Forelimb muscle (tissue), 1 donor: ENCODE results near the gene CPNE8. TPM values are rescaled to one million over a fixed set of nuclear protein-coding genes. Genes with fewer than 3 reads are reported as not detected.

Experiments used
- DNase-seq: peaks from one replicate; pipeline ENCODE4 v3.0.0-alpha.2; 2013; ENCODE audit warnings: low read depth
- polyA plus RNA-seq: library from polyadenylated mRNA; unstranded; fragments of 120-200 nt; gene quantifications from one replicate; pipeline ENCODE4 v1.2.1, GENCODE V29; 2013; ENCODE audit not compliant: insufficient read length

CPNE8 gene
- polyA plus RNA-seq, 1 donor = 6.4 TPM

- DNase-seq = no peak
Measured at GRCh38 chr12:38895446-38895845, 9.9 kb downstream of the CPNE8 start.

DNA sequence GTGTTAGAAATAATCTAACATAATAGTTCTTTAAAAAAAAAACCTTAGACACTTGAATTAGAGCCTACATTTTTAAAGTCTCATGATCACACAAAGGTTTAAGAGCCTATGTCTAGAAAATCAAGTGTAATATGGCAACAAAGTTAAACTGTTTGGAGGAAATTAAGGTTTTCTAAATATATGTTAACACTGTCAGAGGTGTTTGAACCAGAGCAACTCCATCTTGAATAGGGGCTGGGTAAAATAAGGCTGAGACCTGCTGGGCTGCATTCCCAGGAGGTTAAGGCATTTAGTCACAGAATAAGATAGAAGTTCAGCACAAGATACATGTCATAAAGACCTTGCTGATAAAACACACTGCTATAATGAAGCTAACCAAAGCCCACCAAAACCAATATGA, 12.4 kb downstream of the CPNE8 start:
- no peak for DNase-seq

- DNase-seq = no peak
Measured at GRCh38 chr12:38892087-38892786, 13.2 kb downstream of the CPNE8 start.

DNA sequence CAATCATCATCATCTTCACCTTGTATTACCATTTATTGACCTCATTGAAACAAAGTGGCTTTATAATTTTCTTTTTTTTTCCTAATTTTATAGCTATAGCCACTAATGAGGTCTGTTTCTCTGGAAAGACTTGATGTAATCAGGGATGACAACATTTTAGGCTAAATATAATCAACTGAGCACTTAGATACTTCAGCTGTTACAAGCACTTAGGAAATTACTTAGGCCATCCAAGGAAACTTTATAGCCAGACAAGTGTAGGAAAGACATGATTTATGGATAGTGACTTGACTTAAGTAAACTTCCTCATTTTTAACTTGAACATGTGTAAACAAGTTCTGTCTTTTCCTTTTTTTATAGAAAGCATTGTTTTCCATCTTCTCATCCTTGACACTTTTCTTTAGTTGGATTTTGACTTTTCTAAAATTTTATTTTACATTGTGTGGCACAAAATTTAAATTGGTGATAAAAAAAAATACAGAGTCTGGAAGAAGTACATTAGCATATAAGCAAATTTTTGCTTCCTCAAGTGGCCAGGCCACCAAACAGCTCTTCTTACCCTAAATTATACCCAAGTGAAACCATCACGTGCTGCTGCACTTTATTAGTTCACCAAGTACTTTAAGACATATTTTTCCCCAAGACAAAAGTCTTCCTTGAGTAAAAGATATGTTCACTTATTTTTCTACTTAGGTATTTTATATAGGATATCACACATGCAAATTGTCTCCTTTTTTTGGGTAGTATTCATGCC, 15.1 kb downstream of the CPNE8 start:
- no peak for DNase-seq

DNA sequence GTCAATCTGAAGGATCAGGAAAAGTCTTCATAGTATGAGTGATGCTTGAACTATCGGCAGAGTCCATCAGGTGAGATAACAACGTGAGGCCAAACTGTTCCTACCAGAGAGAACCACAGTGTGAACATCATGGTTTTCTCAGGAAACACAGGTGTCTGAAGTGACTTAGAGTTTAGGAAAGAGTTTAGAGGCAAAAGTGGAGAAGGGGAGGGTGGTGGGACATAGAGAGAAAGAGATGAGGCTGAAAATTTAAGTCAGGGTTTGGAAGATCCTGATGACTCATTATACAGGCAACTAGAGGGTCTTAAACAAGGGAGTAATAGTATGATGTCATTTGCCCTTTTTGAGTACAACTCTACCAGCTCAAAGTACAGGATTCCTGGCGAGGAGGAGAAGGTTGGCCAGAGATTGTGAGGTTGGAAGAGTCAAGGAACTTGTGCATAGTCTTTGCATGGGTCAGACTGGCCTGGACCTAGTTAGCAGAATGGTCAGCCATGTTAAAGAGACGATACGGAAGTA, 16.0 kb downstream of the CPNE8 start:
- DNase-seq = no peak

- no peak for DNase-seq
Measured at GRCh38 chr12:38887770-38888169, 17.6 kb downstream of the CPNE8 start.

DNA sequence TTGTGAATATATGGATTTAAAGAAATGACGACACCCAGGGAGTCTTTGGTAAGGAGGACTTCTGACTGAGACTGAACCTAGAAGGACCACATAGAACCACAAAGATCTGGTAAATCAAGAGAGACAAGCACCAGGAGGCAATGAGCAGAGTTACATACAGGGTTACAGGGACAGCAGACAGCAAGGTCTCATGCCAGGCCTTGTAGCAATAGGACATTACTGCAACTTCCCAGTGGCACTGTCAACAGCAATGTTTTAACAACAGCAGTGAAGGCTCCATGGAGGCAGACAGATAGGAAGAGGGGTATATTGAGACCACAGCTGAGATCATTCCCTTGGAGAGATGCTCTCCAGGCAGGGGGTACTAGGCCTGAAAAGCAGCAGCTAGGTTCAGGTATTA, 18.5 kb downstream of the CPNE8 start:
- no peak for DNase-seq

- no peak for DNase-seq
Measured at GRCh38 chr12:38886064-38886463, 19.3 kb downstream of the CPNE8 start.

DNA sequence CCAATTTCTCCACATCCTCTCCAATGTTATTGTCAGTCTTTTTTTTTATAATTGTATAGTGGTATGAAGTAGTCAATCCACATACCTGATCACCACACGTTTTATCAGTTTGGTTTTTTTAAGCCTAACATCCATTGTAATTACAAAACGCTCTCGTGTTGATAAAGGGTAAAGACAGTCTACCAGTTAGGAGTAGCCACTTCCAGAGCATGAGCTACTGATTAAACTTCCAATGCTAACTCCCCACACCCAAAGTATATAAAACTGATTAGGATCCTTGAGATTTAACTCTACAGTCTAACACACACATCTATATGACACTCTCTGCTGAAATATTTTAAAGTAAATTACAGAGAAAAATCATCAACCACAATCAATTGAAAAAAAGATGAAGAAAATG, 20.7 kb downstream of the CPNE8 start:
- DNase-seq = no peak

GRCh38 chr12:38883629-38884134, 21.7 kb downstream of the CPNE8 start:
- no peak for DNase-seq

GRCh38 chr12:38880288-38880687, 25.1 kb downstream of the CPNE8 start:
- DNase-seq = no peak

- DNase-seq = no peak
Measured at GRCh38 chr12:38878986-38879385, 26.4 kb downstream of the CPNE8 start.

DNA sequence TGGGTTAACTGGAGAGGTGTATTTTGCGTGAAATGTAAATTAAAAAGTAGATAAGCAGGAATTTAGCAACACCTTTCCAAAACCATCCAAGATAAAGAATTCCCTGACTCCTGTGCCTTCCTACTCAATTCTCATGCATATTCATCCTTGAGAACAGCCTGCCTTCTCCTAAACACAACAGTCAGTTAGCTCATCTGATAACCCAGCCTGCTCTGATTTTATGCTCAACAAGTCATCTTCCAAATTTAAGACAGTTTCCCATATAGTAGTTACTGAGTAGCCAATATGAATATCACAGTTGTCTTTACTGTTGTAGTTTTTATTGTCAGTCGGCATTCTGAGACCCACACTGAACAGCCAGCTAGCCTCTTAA, 27.1 kb downstream of the CPNE8 start:
- no peak for DNase-seq

GRCh38 chr12:38875586-38876228, 29.7 kb downstream of the CPNE8 start:
- DNase-seq = no peak

- no peak for DNase-seq
Measured at GRCh38 chr12:38872561-38872960, 32.8 kb downstream of the CPNE8 start.

DNA sequence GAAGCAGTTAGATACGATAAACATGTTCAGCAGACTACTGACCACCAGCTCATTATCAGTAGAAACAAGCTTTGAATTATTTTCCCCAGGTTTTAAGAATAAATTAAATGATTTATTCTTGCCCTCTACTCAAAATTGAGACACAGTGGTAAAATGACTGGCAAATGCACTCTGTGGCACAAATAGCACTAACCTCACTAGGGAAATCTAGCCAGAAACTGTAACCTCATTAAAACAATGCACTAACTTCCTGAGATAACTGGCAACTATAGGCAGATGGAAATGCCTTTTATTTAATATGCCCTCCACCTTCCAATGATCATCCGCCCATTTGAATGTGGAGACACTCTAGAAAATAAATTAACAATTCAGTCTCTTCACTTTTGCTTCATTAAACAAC, 33.2 kb downstream of the CPNE8 start:
- no peak for DNase-seq

DNA sequence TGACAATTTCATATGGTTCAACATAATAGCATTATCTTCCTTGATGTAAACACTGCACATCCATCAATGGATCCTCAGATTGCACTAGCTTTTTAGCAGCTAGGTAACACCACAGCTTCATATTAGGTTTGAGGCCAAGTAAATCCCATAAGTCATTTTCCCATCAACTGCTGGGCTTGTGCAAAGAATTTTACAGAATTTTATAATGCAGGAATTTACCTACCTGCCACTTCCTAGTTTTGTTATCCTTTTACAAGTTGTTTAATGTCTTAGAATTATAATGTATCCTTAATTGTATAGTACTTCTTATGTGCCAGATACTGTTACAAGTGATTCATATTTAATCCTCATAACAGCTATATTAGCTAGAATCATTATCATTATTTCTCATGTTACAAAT, 36.4 kb downstream of the CPNE8 start:
- no peak for DNase-seq

DNA sequence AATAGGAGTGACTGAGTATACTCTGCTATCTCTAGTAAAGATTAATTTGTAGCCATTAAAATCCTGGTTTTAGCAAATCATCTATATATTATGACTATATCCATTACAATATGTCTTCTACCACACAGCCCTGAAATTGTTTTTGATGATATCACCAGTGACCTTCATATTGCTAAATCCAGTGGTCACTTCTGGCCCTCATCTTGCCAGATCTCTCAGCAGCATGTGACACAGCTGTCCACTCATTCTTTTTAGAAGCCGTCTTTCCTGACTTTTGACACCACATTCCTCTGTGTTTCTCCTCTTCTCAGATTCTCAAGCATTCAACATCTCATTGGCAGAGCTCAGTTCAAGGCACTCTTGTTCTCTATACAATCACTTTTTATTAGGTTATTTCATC, 54.9 kb downstream of the CPNE8 start:
- DNase-seq = no peak

DNA sequence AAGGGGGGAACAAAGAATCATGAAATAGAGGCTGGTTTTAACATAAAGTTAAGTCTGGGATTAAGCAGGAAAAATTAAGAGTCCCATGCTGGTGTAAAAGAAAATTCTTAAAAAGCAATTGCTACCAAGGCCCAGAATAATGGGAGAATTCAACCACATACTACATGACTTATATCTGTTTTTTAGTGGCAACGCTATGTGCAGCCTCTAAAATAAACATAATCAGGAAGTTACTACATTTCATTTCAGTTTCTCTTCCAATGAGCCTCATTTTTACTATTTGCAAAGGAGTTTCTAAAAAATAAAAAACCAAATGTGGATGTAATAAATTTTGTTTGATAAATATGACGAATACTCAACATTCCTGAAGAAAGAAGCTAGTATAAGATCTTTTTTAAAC, 58.1 kb downstream of the CPNE8 start:
- DNase-seq = no peak

GRCh38 chr12:38844267-38844666, 61.1 kb downstream of the CPNE8 start:
- no peak for DNase-seq

DNA sequence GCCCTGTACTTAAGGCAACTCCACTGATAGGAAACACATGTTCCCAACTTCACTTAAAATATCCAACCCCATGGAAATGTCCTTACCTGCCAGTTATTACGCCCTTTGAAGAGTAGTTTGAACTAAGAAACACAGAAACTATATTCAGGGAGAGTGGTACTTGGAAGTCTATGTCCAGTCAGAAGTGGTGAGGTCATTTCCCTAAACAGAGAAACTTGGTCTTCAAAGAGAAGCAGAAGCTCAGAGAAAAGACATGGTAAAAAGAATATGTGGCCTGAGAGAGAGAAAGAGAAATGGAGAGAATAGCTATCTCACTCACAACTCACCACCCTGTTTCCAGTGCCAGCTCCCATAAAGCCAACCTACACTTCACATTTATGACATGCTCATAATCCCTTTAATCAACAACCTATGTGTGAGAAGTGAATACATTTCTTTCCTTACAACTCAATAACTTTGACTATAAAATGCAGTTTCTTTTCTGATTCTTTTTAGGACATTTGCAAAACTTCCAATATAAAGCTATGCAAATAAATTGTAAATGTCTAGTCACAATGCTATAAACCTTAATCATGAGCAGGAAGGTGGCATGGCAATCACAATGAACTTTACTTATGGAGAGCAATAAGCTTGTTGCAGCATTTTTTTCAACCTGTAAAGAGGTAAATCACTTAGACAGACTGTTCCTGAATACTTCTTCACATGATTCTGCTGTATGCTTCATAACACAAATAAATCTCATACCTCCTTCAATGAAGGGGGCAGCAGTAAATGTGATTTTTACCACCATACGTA, 67.1 kb downstream of the CPNE8 start:
- DNase-seq = no peak

DNA sequence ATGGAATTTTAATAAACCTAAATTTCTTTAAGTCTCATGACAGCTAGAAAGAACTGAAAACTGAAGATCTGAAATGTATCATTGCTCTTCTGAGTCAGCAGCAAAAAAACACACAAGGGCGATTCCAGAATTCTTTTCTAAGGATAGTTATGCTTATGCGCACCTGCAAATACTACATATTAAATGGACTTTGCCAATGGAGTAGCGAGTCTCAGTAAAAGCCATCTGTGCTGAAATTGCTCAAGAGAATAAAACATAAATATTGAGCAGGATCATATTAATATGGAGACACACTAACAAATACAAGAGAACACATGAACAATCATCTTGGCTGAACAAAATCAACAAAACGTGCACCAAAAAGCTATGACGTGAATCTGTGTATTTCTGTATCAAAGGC, 73.7 kb downstream of the CPNE8 start:
- DNase-seq = no peak
